DOHH2 (cell line): ENCODE measurements around the gene CYFIP2.

Experiments used
- EZH2phosphoT487 ChIP-seq: fragments of 200-600 bp; sonication (generic); IDR thresholded peaks from 2 replicates; pipeline ENCODE4 v1.6.1; 2017; ENCODE audit warnings: borderline replicate concordance, mild to moderate bottlenecking, antibody characterized with exemption, low read length, moderate library complexity, mixed read lengths
- TF ChIP-seq, protein P1 (sequence below): fragments of 200-600 bp; sonication (generic); IDR thresholded peaks from one replicate; pipeline ENCODE4 v1.5.1; 2014; ENCODE audit warnings: antibody characterized with exemption, mild to moderate bottlenecking, low read depth, low read length; ENCODE audit not compliant: poor library complexity, severe bottlenecking

DNA sequence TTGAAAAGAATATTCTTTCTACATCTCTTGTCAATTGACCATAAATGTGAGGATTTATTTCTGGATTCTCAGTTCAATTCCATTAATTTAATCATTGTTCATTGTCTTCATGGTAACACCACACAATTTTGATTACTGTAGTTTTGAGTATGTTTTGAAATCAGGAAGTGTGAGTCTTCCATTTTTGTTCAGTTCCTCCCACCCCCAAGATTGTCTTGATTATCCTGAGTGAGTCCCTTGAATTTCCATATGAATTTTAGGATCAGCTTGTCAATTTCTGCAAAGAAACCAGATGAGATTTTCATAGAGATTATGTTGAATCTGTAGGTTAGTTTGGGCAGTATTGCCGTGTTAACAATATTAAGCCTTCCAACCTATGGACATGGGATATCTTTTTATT lies 9.5 kb downstream of the CYFIP2 start:
- TF ChIP-seq, protein P1, sequence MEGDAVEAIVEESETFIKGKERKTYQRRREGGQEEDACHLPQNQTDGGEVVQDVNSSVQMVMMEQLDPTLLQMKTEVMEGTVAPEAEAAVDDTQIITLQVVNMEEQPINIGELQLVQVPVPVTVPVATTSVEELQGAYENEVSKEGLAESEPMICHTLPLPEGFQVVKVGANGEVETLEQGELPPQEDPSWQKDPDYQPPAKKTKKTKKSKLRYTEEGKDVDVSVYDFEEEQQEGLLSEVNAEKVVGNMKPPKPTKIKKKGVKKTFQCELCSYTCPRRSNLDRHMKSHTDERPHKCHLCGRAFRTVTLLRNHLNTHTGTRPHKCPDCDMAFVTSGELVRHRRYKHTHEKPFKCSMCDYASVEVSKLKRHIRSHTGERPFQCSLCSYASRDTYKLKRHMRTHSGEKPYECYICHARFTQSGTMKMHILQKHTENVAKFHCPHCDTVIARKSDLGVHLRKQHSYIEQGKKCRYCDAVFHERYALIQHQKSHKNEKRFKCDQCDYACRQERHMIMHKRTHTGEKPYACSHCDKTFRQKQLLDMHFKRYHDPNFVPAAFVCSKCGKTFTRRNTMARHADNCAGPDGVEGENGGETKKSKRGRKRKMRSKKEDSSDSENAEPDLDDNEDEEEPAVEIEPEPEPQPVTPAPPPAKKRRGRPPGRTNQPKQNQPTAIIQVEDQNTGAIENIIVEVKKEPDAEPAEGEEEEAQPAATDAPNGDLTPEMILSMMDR, result no peak
- no peak for TF ChIP-seq EZH2phosphoT487
